HG02798 (cell line): ENCODE results near the gene PPM1H.

Experiments used
- ATAC-seq: cut with Tn5 transposase; IDR thresholded peaks from one replicate; pipeline ENCODE4 v1.9.1; 2021; ENCODE audit warnings: mild to moderate bottlenecking; ENCODE audit not compliant: unreplicated experiment, poor library complexity

Gene PPM1H

DNA sequence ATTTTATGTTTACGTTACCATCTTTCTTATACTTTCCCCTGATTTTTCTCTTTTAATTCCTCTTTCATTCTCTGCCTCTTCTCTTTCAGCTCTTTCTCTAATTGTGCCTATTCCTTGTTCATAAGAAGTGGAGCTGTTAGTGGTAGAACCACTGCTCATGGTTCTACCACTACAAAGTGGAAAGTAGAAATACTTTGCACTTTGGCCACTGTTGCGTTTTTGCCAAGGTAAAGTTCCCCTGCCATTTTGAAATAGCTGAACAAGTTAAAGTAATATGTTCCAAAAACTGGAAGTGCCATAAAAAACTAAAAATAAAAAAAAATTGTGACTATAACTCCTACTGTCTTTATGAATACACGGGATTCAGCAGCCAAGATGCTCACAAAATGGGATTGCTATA, 337.7 kb downstream of the PPM1H start:
- no peak for ATAC-seq
